Neuron (in vitro differentiated cells): ENCODE measurements around the gene TEX14.
"Not testable (repeated sequence)": the region's sequence is repeated elsewhere in the genome, so short reads cannot be mapped to it uniquely, and the experiment has no call there.

ENCODE experiments used
- H2AFZ ChIP-seq: one replicate; pipeline ENCODE4 v1.6.1; 2013; ENCODE audit warnings: low read depth, mild to moderate bottlenecking, inconsistent platforms, low read length, moderate library complexity
- H3K27me3 ChIP-seq: one replicate; pipeline ENCODE4 v1.6.1; 2013; ENCODE audit warnings: low read length; ENCODE audit not compliant: insufficient read depth
- H3K36me3 ChIP-seq: one replicate; pipeline ENCODE4 v1.6.1; 2013; ENCODE audit warnings: low read length; ENCODE audit not compliant: insufficient read depth
- H3K4me1 ChIP-seq: one replicate; pipeline ENCODE4 v1.6.1; 2013; ENCODE audit warnings: low read length; ENCODE audit not compliant: insufficient read depth
- H3K4me3 ChIP-seq: 2 replicates; pipeline ENCODE4 v1.5.1; 2013; ENCODE audit warnings: mild to moderate bottlenecking, low read length, moderate library complexity
- H3K9me3 ChIP-seq: one replicate; pipeline ENCODE4 v1.6.1; 2013; ENCODE audit warnings: low read length

TEX14 gene

GRCh38 chr17:58597371-58597770, 94.5 kb downstream of the TEX14 start:
- no peaks in the 10 kb centered on the region for H3K4me1 ChIP-seq
- no peak overlapping the region for H3K4me3 ChIP-seq
- H3K27me3 ChIP-seq, result no peaks in the 10 kb centered on the region
- no peak overlapping the region for H2AFZ ChIP-seq
- H3K9me3 ChIP-seq, result no peaks in the 10 kb centered on the region
- no peaks in the 10 kb centered on the region for H3K36me3 ChIP-seq

- no peaks in the 10 kb centered on the region for H3K9me3 ChIP-seq
- no peak overlapping the region for H3K4me3 ChIP-seq
- no peak overlapping the region for H2AFZ ChIP-seq
- H3K27me3 ChIP-seq, result no peaks in the 10 kb centered on the region
- no peaks in the 10 kb centered on the region for H3K4me1 ChIP-seq
- no peaks in the 10 kb centered on the region for H3K36me3 ChIP-seq
Measured at GRCh38 chr17:58595194-58595792, 96.6 kb downstream of the TEX14 start.

GRCh38 chr17:58593123-58593522, 98.7 kb downstream of the TEX14 start:
- no peaks in the 10 kb centered on the region for H3K27me3 ChIP-seq
- no peaks in the 10 kb centered on the region for H3K36me3 ChIP-seq
- no peak overlapping the region for H2AFZ ChIP-seq
- no peaks in the 10 kb centered on the region for H3K4me1 ChIP-seq
- H3K4me3 ChIP-seq, result no peak overlapping the region
- H3K9me3 ChIP-seq, result no peaks in the 10 kb centered on the region

GRCh38 chr17:58591455-58591854, 100.4 kb downstream of the TEX14 start:
- no peak overlapping the region for H2AFZ ChIP-seq
- H3K9me3 ChIP-seq, result no peaks in the 10 kb centered on the region
- H3K27me3 ChIP-seq, result no peaks in the 10 kb centered on the region
- H3K4me3 ChIP-seq, result no peak overlapping the region
- no peaks in the 10 kb centered on the region for H3K4me1 ChIP-seq
- no peaks in the 10 kb centered on the region for H3K36me3 ChIP-seq

- no peaks in the 10 kb centered on the region for H3K9me3 ChIP-seq
- no peaks in the 10 kb centered on the region for H3K27me3 ChIP-seq
- H3K4me1 ChIP-seq, result no peaks in the 10 kb centered on the region
- H3K36me3 ChIP-seq, result no peaks in the 10 kb centered on the region
- no peak overlapping the region for H3K4me3 ChIP-seq
- H2AFZ ChIP-seq, result no peak overlapping the region
Measured at GRCh38 chr17:58590377-58590776, 101.5 kb downstream of the TEX14 start.

- no peaks in the 10 kb centered on the region for H3K36me3 ChIP-seq
- no peaks in the 10 kb centered on the region for H3K4me1 ChIP-seq
- no peak overlapping the region for H3K4me3 ChIP-seq
- H2AFZ ChIP-seq, result no peak overlapping the region
- H3K27me3 ChIP-seq, result no peaks in the 10 kb centered on the region
- H3K9me3 ChIP-seq, result no peaks in the 10 kb centered on the region
Measured at GRCh38 chr17:58587713-58588117, 104.1 kb downstream of the TEX14 start.

- Histone ChIP-seq H3K4me3 (no peak overlapping the region), H2AFZ (no peak overlapping the region), H3K27me3 (no peaks in the 10 kb centered on the region), H3K4me1 (no peaks in the 10 kb centered on the region), H3K36me3 (no peaks in the 10 kb centered on the region), H3K9me3 (no peaks in the 10 kb centered on the region)
Measured at GRCh38 chr17:58586009-58586644, 105.7 kb downstream of the TEX14 start.

- Histone ChIP-seq H3K36me3 (no peaks in the 10 kb centered on the region), H3K4me3 (no peak overlapping the region), H3K9me3 (no peaks in the 10 kb centered on the region), H2AFZ (no peak overlapping the region), H3K4me1 (no peaks in the 10 kb centered on the region), H3K27me3 (no peaks in the 10 kb centered on the region)
Measured at GRCh38 chr17:58585554-58585953, 106.3 kb downstream of the TEX14 start.

- Histone ChIP-seq H3K4me3 (no peak overlapping the region), H3K4me1 (no peaks in the 10 kb centered on the region), H3K9me3 (no peaks in the 10 kb centered on the region), H3K36me3 (no peaks in the 10 kb centered on the region), H3K27me3 (peaks cover 5% of the 10 kb centered on the region), H2AFZ (no peak overlapping the region)
Measured at GRCh38 chr17:58583486-58583885, 108.4 kb downstream of the TEX14 start.

GRCh38 chr17:58582718-58583117, 109.1 kb downstream of the TEX14 start:
- not testable (repeated sequence) for H2AFZ ChIP-seq, H3K4me1 ChIP-seq, H3K27me3 ChIP-seq, H3K9me3 ChIP-seq, H3K36me3 ChIP-seq, H3K4me3 ChIP-seq

- Histone ChIP-seq H3K27me3 (peaks cover 8% of the 10 kb centered on the region), H3K4me3 (no peak overlapping the region), H3K4me1 (no peaks in the 10 kb centered on the region), H3K36me3 (no peaks in the 10 kb centered on the region), H3K9me3 (no peaks in the 10 kb centered on the region), H2AFZ (no peak overlapping the region)
Measured at GRCh38 chr17:58580671-58581070, 111.2 kb downstream of the TEX14 start.

- Histone ChIP-seq H3K36me3 (no peaks in the 10 kb centered on the region), H3K4me1 (no peaks in the 10 kb centered on the region), H3K9me3 (no peaks in the 10 kb centered on the region), H2AFZ (no peak overlapping the region), H3K27me3 (peaks cover 8% of the 10 kb centered on the region), H3K4me3 (no peak overlapping the region)
Measured at GRCh38 chr17:58577696-58578095, 114.1 kb downstream of the TEX14 start.

GRCh38 chr17:58576679-58577367, 115.0 kb downstream of the TEX14 start:
- no peaks in the 10 kb centered on the region for H3K9me3 ChIP-seq
- H3K4me1 ChIP-seq, result no peaks in the 10 kb centered on the region
- no peak overlapping the region for H3K4me3 ChIP-seq
- H3K27me3 ChIP-seq, result peaks cover 8% of the 10 kb centered on the region
- H2AFZ ChIP-seq, result no peak overlapping the region
- H3K36me3 ChIP-seq, result no peaks in the 10 kb centered on the region
